SK-N-SH treated with all-trans-retinoic acid at 6 μM for 48 hours (cell line): ENCODE data around the gene SMIM32.

ENCODE experiments used
- ARNTL ChIP-seq: fragments of 450-650 bp; formaldehyde crosslinking; IDR thresholded peaks from 2 replicates; pipeline ENCODE4 v1.5.0; 2020; ENCODE audit warnings: low read depth, mild to moderate bottlenecking, moderate library complexity, borderline replicate concordance
- CSDC2 ChIP-seq: fragments of 250-450 bp; sonication (Bioruptor Pico); IDR thresholded peaks from 2 replicates; pipeline ENCODE4 v1.5.0; 2020; ENCODE audit warnings: mild to moderate bottlenecking, moderate library complexity
- OSR1 ChIP-seq: fragments of 250-450 bp; sonication (Bioruptor Pico); IDR thresholded peaks from 2 replicates; pipeline ENCODE4 v1.8.0; 2022; ENCODE audit warnings: moderate library complexity, mild to moderate bottlenecking, inconsistent platforms
- PATZ1 ChIP-seq: fragments of 250-450 bp; sonication (Bioruptor Pico); IDR thresholded peaks from 2 replicates; pipeline ENCODE4 v1.8.0; 2020; ENCODE audit warnings: mild to moderate bottlenecking, moderate library complexity, borderline replicate concordance
- POU6F1 ChIP-seq: fragments of 250-450 bp; sonication (Bioruptor Pico); IDR thresholded peaks from 2 replicates; pipeline ENCODE4 v1.8.0; 2021; ENCODE audit warnings: low read depth, mild to moderate bottlenecking, moderate library complexity, borderline replicate concordance
- RARB ChIP-seq: fragments of 250-450 bp; sonication (Bioruptor Pico); IDR thresholded peaks from 2 replicates; pipeline ENCODE4 v1.8.0; 2021; ENCODE audit warnings: mild to moderate bottlenecking, moderate library complexity
- TCF4 ChIP-seq: fragments of 250-450 bp; sonication (Bioruptor Pico); IDR thresholded peaks from 2 replicates; pipeline ENCODE4 v1.8.0; 2021; ENCODE audit warnings: mild to moderate bottlenecking, moderate library complexity, borderline replicate concordance
- ZC3H10 ChIP-seq: fragments of 250-450 bp; sonication (Bioruptor Pico); IDR thresholded peaks from 2 replicates; pipeline ENCODE4 v1.5.1; 2021; ENCODE audit warnings: mild to moderate bottlenecking, moderate library complexity
- TF ChIP-seq, protein P1 (sequence below): fragments of 250-450 bp; sonication (Bioruptor Pico); IDR thresholded peaks from 2 replicates; pipeline ENCODE4 v1.5.1; 2020; ENCODE audit warnings: low read depth, mild to moderate bottlenecking, moderate library complexity

DNA sequence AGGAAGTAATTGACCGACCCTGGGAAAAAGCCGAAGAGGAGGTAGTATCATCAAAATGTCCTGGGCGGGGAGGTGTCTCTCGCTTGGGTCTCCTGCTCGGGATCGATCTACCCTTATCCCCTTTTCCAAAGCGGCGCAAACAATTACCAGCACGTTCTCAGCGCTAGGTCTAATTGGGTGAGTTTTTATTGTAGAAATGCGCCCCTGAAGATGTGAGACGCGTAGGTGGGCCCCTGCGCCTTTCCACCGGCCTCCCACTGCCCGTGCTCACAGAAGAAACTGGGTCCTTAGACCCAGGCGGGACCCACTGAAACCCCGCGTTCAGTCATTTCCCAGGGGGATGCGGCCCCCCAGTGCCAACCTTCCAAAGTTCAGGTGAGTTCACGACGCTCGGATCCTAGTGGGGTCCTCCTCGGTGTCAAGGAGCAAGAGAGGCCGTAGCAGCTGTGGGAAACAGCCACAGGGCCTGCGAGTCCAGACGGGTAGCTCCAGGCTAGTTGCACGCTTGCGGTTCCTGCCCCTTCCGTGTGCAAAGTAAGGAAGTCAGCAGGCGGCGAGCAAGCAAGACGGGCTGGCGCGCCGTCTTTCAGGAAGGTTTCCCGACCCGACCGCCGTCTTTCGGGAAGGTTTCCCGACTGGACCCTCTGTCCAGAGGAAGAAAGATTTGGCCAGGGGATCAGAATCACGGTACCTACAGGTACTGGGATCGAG is 1.5 kb downstream of the SMIM32 start:
- TF ChIP-seq PATZ1 (CRISPR knock-in tag) (no peak), POU6F1 (no peak), ZC3H10 (CRISPR knock-in tag) (no peak), TCF4 (CRISPR knock-in tag) (no peak), CSDC2 (CRISPR knock-in tag) (no peak), OSR1 (CRISPR knock-in tag) (no peak), RARB (CRISPR knock-in tag) (no peak), ARNTL (CRISPR knock-in tag) (no peak)
- TF ChIP-seq, protein P1, sequence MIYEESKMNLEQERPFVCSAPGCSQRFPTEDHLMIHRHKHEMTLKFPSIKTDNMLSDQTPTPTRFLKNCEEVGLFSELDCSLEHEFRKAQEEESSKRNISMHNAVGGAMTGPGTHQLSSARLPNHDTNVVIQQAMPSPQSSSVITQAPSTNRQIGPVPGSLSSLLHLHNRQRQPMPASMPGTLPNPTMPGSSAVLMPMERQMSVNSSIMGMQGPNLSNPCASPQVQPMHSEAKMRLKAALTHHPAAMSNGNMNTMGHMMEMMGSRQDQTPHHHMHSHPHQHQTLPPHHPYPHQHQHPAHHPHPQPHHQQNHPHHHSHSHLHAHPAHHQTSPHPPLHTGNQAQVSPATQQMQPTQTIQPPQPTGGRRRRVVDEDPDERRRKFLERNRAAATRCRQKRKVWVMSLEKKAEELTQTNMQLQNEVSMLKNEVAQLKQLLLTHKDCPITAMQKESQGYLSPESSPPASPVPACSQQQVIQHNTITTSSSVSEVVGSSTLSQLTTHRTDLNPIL = no peak
